HepG2 (cell line): ENCODE measurements around the gene RNF14. TPM values are rescaled to one million over a fixed set of nuclear protein-coding genes. Genes with fewer than 3 reads are reported as not detected.

Experiments used
- BATF2 ChIP-seq: sonication (generic); formaldehyde crosslinking; IDR thresholded peaks from 2 replicates; pipeline ENCODE4 v1.8.0; 2022; ENCODE audit warnings: mild to moderate bottlenecking, missing genetic modification reagents, moderate library complexity
- BHLHE40 ChIP-seq: IDR thresholded peaks from 2 replicates; pipeline ENCODE4 v1.6.1; 2011; ENCODE audit warnings: low read length, improper control_type of control experiment
- FOXM1 ChIP-seq: sonication (generic); formaldehyde crosslinking; IDR thresholded peaks from 2 replicates; pipeline ENCODE4 v1.5.0; 2020; ENCODE audit warnings: missing genetic modification reagents
- GABPA ChIP-seq, 2 experiments: IDR thresholded peaks; 2 replicates each; pipeline ENCODE4 v1.6.1; 2011 to 2016; ENCODE audit warnings: low read depth in 2 of 2, low read length in 1 of 2, missing biosample characterization in 1 of 2, missing genetic modification characterization in 1 of 2
- HNRNPLL ChIP-seq: fragments of 200-400 bp; formaldehyde crosslinking; IDR thresholded peaks from 2 replicates; pipeline ENCODE4 v1.6.1; 2017; ENCODE audit warnings: mild to moderate bottlenecking, low read depth, low read length; ENCODE audit not compliant: poor library complexity, severe bottlenecking
- IRX3 ChIP-seq: sonication (generic); formaldehyde crosslinking; IDR thresholded peaks from 2 replicates; pipeline ENCODE4 v1.8.1; 2023; ENCODE audit warnings: mild to moderate bottlenecking, low read depth, missing genetic modification reagents, borderline replicate concordance
- NONO ChIP-seq, 2 experiments: fragments of 450-650 bp in 1 of 2; sonication (generic) in 1 of 2; formaldehyde crosslinking in 1 of 2; IDR thresholded peaks in 1 of 2; conservative IDR thresholded peaks in 1 of 2; 2 replicates each; pipeline versions ENCODE4 v1.6.1 to v1.8.0; 2017 to 2022; ENCODE audit warnings: mild to moderate bottlenecking in 1 of 2, missing genetic modification reagents in 1 of 2, moderate library complexity in 1 of 2
- SMAD1 ChIP-seq: sonication (generic); formaldehyde crosslinking; IDR thresholded peaks from 2 replicates; pipeline ENCODE4 v1.4.0; 2020; ENCODE audit warnings: missing genetic modification reagents, low read depth, mild to moderate bottlenecking, borderline replicate concordance
- SMAD9 ChIP-seq: sonication (generic); formaldehyde crosslinking; IDR thresholded peaks from 2 replicates; pipeline ENCODE4 v1.5.1; 2020; ENCODE audit warnings: mild to moderate bottlenecking, missing genetic modification reagents
- TFDP1 ChIP-seq: IDR thresholded peaks from 2 replicates; pipeline ENCODE4 v1.6.1; 2016; ENCODE audit warnings: missing compliant biosample characterization, missing genetic modification reagents, borderline replicate concordance
- TP53 ChIP-seq: sonication (generic); formaldehyde crosslinking; conservative IDR thresholded peaks from 2 replicates; pipeline ENCODE4 v1.4.0; 2020; ENCODE audit warnings: missing genetic modification reagents
- ZNF263 ChIP-seq: sonication (generic); formaldehyde crosslinking; IDR thresholded peaks from 2 replicates; pipeline ENCODE4 v1.4.0; 2020; ENCODE audit warnings: missing genetic modification reagents
- ZNF382 ChIP-seq: sonication (generic); formaldehyde crosslinking; IDR thresholded peaks from 2 replicates; pipeline ENCODE4 v1.5.0; 2020; ENCODE audit warnings: missing genetic modification reagents, mild to moderate bottlenecking, borderline replicate concordance
- ZNF383 ChIP-seq: sonication (generic); formaldehyde crosslinking; IDR thresholded peaks from 2 replicates; pipeline ENCODE4 v1.4.0; 2020; ENCODE audit warnings: missing genetic modification reagents, mild to moderate bottlenecking, borderline replicate concordance
- ZNF562 ChIP-seq: sonication (generic); formaldehyde crosslinking; IDR thresholded peaks from 2 replicates; pipeline ENCODE4 v1.8.0; 2022; ENCODE audit warnings: missing genetic modification reagents, borderline replicate concordance
- ZNF7 ChIP-seq: IDR thresholded peaks from 2 replicates; pipeline ENCODE4 v1.6.1; 2016; ENCODE audit warnings: missing biosample characterization, missing genetic modification reagents
- ZNF780A ChIP-seq: sonication (generic); formaldehyde crosslinking; IDR thresholded peaks from 2 replicates; pipeline ENCODE4 v1.8.0; 2022; ENCODE audit warnings: mild to moderate bottlenecking, missing genetic modification reagents, moderate library complexity
- polyA plus RNA-seq, 8 experiments: library from polyadenylated mRNA; depleted of rRNA in 3 of 8; stranded (reverse) in 7 of 8; unstranded in 1 of 8; fragments of >200 nt; fragmentation: Illumina TruSeq in 4 of 8; extraction: Trizol in 4 of 8; gene quantifications; 2 replicates each; pipeline versions ENCODE4 v1.2.1 to v1.2.3, GENCODE V29; 2011 to 2016; ENCODE audit warnings: low read depth in 4 of 8, missing spikeins in 1 of 8, mixed read lengths in 1 of 8; ENCODE audit not compliant: insufficient read depth in 1 of 8
- total RNA-seq, 5 experiments: library from RNA; depleted of rRNA; stranded (reverse); fragments of >200 nt; fragmentation: Illumina TruSeq; extraction: Trizol; gene quantifications; 2 replicates each; pipeline ENCODE4 v1.2.3, GENCODE V29; 2016; ENCODE audit warnings: low read depth in 1 of 5
- TF ChIP-seq, protein P1 (sequence below): sonication (generic); formaldehyde crosslinking; IDR thresholded peaks from 2 replicates; pipeline ENCODE4 v1.5.0; 2020; ENCODE audit warnings: mild to moderate bottlenecking, missing genetic modification reagents
- TF ChIP-seq, protein P2 (sequence below): sonication (generic); formaldehyde crosslinking; IDR thresholded peaks from 2 replicates; pipeline ENCODE4 v1.5.0; 2020; ENCODE audit warnings: missing genetic modification reagents, mild to moderate bottlenecking, borderline replicate concordance

RNF14 gene
- total and polyA plus RNA-seq, 2 of the 13 experiments (the other 11 are each of a cell fraction or from before 2014, with no cell fraction given), result 11.3 to 28.1 TPM

DNA sequence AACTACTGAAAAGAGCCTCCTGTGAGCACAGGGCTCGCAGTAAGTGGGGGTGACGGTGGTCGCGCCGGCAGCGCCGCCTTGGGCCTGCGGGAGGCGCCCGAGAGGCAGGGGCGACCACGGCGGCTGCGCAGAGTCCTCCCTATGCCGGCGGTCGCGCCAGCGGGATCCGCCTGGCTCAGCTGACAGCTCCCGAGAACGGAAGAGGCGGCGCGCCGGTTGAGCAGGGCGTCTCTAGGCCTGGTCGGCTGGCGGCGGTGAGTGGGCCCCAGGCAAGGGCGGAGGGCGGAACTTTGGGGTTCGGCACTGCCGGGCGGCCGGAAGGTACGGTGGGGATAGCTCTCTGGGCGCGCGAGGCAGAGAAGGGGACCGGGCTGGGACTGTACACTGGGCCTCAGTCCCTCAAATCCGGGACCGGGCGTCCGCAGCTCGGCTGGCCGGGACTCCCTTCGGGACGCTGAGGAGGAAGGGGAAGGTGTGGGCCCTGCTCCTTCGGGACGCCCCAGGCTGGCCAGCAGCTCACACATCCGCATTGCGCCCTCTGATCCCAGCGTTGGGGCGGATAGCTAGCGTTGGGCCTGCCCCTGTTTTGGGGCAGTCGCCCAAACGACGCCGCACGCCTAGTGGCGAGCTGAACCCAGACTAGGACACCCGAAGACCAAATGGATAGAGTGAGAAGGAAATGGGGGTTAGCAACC is at the start of gene RNF14 (continued):
- TF ChIP-seq GABPA (IDR thresholded peaks at IDR 0.05; ENCODE audit: low read depth, low read length) (peak; percentile 68), GABPA (CRISPR knock-in tag; IDR thresholded peaks at IDR 0.05; ENCODE audit: low read depth) (peak; percentile 84), TFDP1 (no peak), NONO (IDR thresholded peaks at IDR 0.05) (no peak), NONO (CRISPR knock-in tag; conservative IDR thresholded peaks at IDR 0.05) (peak; percentile 95), BATF2 (CRISPR knock-in tag) (no peak), SMAD1 (CRISPR knock-in tag) (no peak), TP53 (CRISPR knock-in tag) (peak; percentile 79; the same call in 1 of the 2 replicates), ZNF780A (no peak), IRX3 (CRISPR knock-in tag) (peak; percentile 26; the same call in 1 of the 2 replicates), SMAD9 (CRISPR knock-in tag) (no peak), ZNF7 (peak; percentile 53; the same call in 1 of the 2 replicates), ZNF383 (0 out of 2 replicates have a peak, but pooled peaks have one; percentile 79), ZNF382 (CRISPR knock-in tag) (no peak), ZNF562 (CRISPR knock-in tag) (no peak), HNRNPLL (peak; percentile 92), FOXM1 (CRISPR knock-in tag) (no peak), ZNF263 (peak; percentile 98), BHLHE40 (peak; percentile 33; the same call in 1 of the 2 replicates)
- TF ChIP-seq, protein P1, sequence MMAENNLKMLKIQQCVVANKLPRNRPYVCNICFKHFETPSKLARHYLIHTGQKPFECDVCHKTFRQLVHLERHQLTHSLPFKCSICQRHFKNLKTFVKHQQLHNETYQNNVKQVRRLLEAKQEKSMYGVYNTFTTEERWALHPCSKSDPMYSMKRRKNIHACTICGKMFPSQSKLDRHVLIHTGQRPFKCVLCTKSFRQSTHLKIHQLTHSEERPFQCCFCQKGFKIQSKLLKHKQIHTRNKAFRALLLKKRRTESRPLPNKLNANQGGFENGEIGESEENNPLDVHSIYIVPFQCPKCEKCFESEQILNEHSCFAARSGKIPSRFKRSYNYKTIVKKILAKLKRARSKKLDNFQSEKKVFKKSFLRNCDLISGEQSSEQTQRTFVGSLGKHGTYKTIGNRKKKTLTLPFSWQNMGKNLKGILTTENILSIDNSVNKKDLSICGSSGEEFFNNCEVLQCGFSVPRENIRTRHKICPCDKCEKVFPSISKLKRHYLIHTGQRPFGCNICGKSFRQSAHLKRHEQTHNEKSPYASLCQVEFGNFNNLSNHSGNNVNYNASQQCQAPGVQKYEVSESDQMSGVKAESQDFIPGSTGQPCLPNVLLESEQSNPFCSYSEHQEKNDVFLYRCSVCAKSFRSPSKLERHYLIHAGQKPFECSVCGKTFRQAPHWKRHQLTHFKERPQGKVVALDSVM (CRISPR knock-in tag), result no peak
- TF ChIP-seq, protein P2, sequence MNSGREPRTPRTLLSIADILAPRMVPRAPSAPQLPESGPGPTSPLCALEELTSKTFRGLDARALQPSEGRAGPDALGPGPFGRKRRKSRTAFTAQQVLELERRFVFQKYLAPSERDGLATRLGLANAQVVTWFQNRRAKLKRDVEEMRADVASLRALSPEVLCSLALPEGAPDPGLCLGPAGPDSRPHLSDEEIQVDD (CRISPR knock-in tag), result no peak
